ENCODE measurements around the gene PTPRN2. TPM values are rescaled to one million over a fixed set of nuclear protein-coding genes. Genes with fewer than 3 reads are reported as not detected.

PTPRN2 gene
- total and polyA plus RNA-seq, 2 of the 8 experiments (the other 6 are each of a cell fraction or from before 2014, with no cell fraction given) = 2.6 to 4.5 TPM

- POLR2A ChIA-PET (ENCODE audit: partially characterized antibody) = interaction anchor here (1.4 kb wide), 1 partner anchor 12 kb away, joined by 3 read pairs; no protein-coding TSS in a partner anchor
- H3K56ac ChIP-seq (replicated peaks; ENCODE audit: insufficient read length, low read depth, low read length) = no peak overlapping the region
- peaks cover 0 to 11% (median 3%) of the 10 kb centered on the region in 4 experiments; a peak in 5 of 7 replicates for H3K27me3 ChIP-seq (replicated peaks in 1 of 4; ENCODE audit: control insufficient read depth in 3 of 4, extremely low read depth in 1 of 4, insufficient read depth in 3 of 4, low read length in 3 of 4)
- no peak overlapping the region for H3K4me3 ChIP-seq (ENCODE audit: extremely low read depth in 1 of 4, insufficient read depth in 2 of 4, low read depth in 3 of 4, low read length in 4 of 4)
- H4K5ac ChIP-seq (ENCODE audit: insufficient read length, low read depth, low read length) = no peak overlapping the region
- no peak overlapping the region for H3K9ac ChIP-seq (replicated peaks in 1 of 4; ENCODE audit: extremely low read depth in 1 of 4, low read depth in 3 of 4, low read length in 3 of 4)
- CTCF ChIA-PET (ENCODE audit: partially characterized antibody) = interaction anchor here (0.6 to 1.8 kb wide), 3 partner anchors 21 to 742 kb away, joined by 3 to 5 read pairs (median 4); no protein-coding TSS in a partner anchor
- H3K23ac ChIP-seq (ENCODE audit: insufficient read length) = no peak overlapping the region
- no peak overlapping the region for H3K27ac ChIP-seq (ENCODE audit: low read depth, low read length)
- H3K4me1 ChIP-seq (replicated peaks in 1 of 4; ENCODE audit: control insufficient read depth in 3 of 4, insufficient read depth in 4 of 4, low read length in 3 of 4) = no peaks in the 10 kb centered on the region
- H2BK20ac ChIP-seq (ENCODE audit: low read length) = no peak overlapping the region
- H2AFZ ChIP-seq (ENCODE audit: low read length) = no peak overlapping the region
- 87% methylated on average over 13 of the region's 14 CpGs; no CpG with 5 or more reads in 1 of the 2 experiments for whole genome bisulfite sequencing, 2 experiments (ENCODE audit: extremely low coverage in 1 of 2, insufficient coverage in 1 of 2, insufficient read length in 1 of 2, insufficient replicate concordance in 2 of 2, low coverage in 1 of 2, low lambda C conversion rate in 2 of 2, missing lambda C conversion rate in 1 of 2)
- no peak overlapping the region for H3K4me2 ChIP-seq (ENCODE audit: insufficient read depth in 1 of 2, low read depth in 2 of 2, low read length in 2 of 2)
- no peak overlapping the region for H4K8ac ChIP-seq (ENCODE audit: extremely low read depth, insufficient read depth, low read length)
- no peak for FAIRE-seq
- no peak overlapping the region for H2BK15ac ChIP-seq (ENCODE audit: low read length)
- no peak overlapping the region for H2BK5ac ChIP-seq (ENCODE audit: low read depth, low read length)
- peaks cover 0 to 2% of the 10 kb centered on the region in 2 experiments for H4K20me1 ChIP-seq (replicated peaks in 1 of 2; ENCODE audit: control insufficient read depth in 1 of 2, insufficient read depth in 2 of 2, low read length in 2 of 2)
- no peak overlapping the region for H3K14ac ChIP-seq (ENCODE audit: insufficient read length)
- H2BK12ac ChIP-seq (ENCODE audit: low read depth, low read length) = no peak overlapping the region
- no peak overlapping the region; the same call in 1 of the 2 replicates for H3K18ac ChIP-seq (ENCODE audit: extremely low read depth, low read length)
- no peaks in the 10 kb centered on the region for H3K79me2 ChIP-seq (ENCODE audit: control insufficient read depth in 1 of 2, insufficient read depth in 2 of 2, low read length in 2 of 2)
- no peaks in the 10 kb centered on the region for H3K36me3 ChIP-seq (ENCODE audit: control insufficient read depth in 2 of 4, insufficient read depth in 4 of 4, low read length in 3 of 4)
- no peak overlapping the region for H4K91ac ChIP-seq (replicated peaks; ENCODE audit: insufficient read length, low read length)
- no peak overlapping the region for H3K4ac ChIP-seq (replicated peaks; ENCODE audit: insufficient read length, low read depth, low read length)
- peaks cover 0 to 2% of the 10 kb centered on the region in 2 experiments; a peak in 1 of 4 replicates for H3K9me3 ChIP-seq (ENCODE audit: insufficient read depth in 2 of 2, low read depth in 1 of 2, low read length in 1 of 2)
- DNase-seq (ENCODE audit: low read depth in 1 of 2, low spot score in 2 of 2) = no peak
- no peaks in the 10 kb centered on the region for H3K23me2 ChIP-seq (ENCODE audit: low read depth, low read length)
- no peaks in the 10 kb centered on the region for H3K79me1 ChIP-seq (ENCODE audit: low read depth, low read length)
- H2BK120ac ChIP-seq (replicated peaks; ENCODE audit: low read depth, low read length) = no peak overlapping the region
- TF ChIP-seq CTBP2 (IDR thresholded peaks at IDR 0.05; ENCODE audit: borderline replicate concordance, insufficient read depth, insufficient read length, low read length) (no peak), BACH1 (IDR thresholded peaks at IDR 0.05; ENCODE audit: low read length) (no peak), RAD21 (IDR thresholded peaks at IDR 0.05 in 1 of 2, conservative IDR thresholded peaks at IDR 0.05 in 1 of 2; ENCODE audit: low read depth in 2 of 2, low read length in 2 of 2) (no peak), TCF12 (IDR thresholded peaks at IDR 0.05; ENCODE audit: low read depth, low read length) (no peak), CREB1 (IDR thresholded peaks at IDR 0.05) (no peak)
- no peak overlapping the region for H2AK5ac ChIP-seq (ENCODE audit: low read depth, low read length)
These were observed 888.1 kb downstream of the PTPRN2 start for GRCh38 chr7:157699357-157700013.

All from H1 (cell line).